H9 (cell line): ENCODE results near the gene NRXN3. TPM values are rescaled to one million over a fixed set of nuclear protein-coding genes. Genes with fewer than 3 reads are reported as not detected.

Source experiments
- DNase-seq: peaks from one replicate; pipeline ENCODE4 v3.0.0-alpha.2; 2017
- H2AFZ ChIP-seq: one replicate; pipeline ENCODE4 v1.6.1; 2013; ENCODE audit warnings: mild to moderate bottlenecking, low read length, control low read depth, moderate library complexity
- H2AK5ac ChIP-seq: 2 replicates; pipeline ENCODE4 v1.6.1; 2013; ENCODE audit warnings: low read length, control low read depth, mixed read lengths; ENCODE audit not compliant: insufficient read length
- H2BK120ac ChIP-seq: one replicate; pipeline ENCODE4 v1.6.1; 2013; ENCODE audit warnings: low read depth, mild to moderate bottlenecking, low read length, control low read depth, inconsistent platforms; ENCODE audit not compliant: poor library complexity, severe bottlenecking
- H2BK12ac ChIP-seq: 2 replicates; pipeline ENCODE4 v1.6.1; 2013; ENCODE audit warnings: low read length, control low read depth, mixed read lengths, low read depth; ENCODE audit not compliant: insufficient read length
- H2BK15ac ChIP-seq: 2 replicates; pipeline ENCODE4 v1.6.1; 2013; ENCODE audit warnings: low read depth, low read length, control low read depth
- H2BK20ac ChIP-seq: one replicate; pipeline ENCODE4 v1.6.1; 2013; ENCODE audit warnings: low read depth, mild to moderate bottlenecking, low read length, control low read depth, inconsistent platforms; ENCODE audit not compliant: poor library complexity, severe bottlenecking
- H2BK5ac ChIP-seq: 2 replicates; pipeline ENCODE4 v1.6.1; 2013; ENCODE audit warnings: low read length, control low read depth, mixed read lengths; ENCODE audit not compliant: insufficient read length
- H3K14ac ChIP-seq: 2 replicates; pipeline ENCODE4 v1.6.1; 2013; ENCODE audit warnings: low read length, control low read depth; ENCODE audit not compliant: insufficient read depth
- H3K18ac ChIP-seq: 2 replicates; pipeline ENCODE4 v1.6.1; 2013; ENCODE audit warnings: low read depth, mild to moderate bottlenecking, mixed read lengths, low read length, control low read depth; ENCODE audit not compliant: insufficient read length
- H3K23ac ChIP-seq: 2 replicates; pipeline ENCODE4 v1.6.1; 2013; ENCODE audit warnings: low read length, control low read depth, mixed read lengths, low read depth; ENCODE audit not compliant: insufficient read length
- H3K23me2 ChIP-seq: 2 replicates; pipeline ENCODE4 v1.6.1; 2013; ENCODE audit warnings: low read depth, mild to moderate bottlenecking, mixed read lengths, low read length, control low read depth; ENCODE audit not compliant: insufficient read length, poor library complexity, severe bottlenecking
- H3K27ac ChIP-seq: 2 replicates; pipeline ENCODE4 v1.5.1; 2013; ENCODE audit warnings: low read length, control low read depth, mixed read lengths, low read depth; ENCODE audit not compliant: insufficient read length
- H3K27me3 ChIP-seq: 2 replicates; pipeline ENCODE4 v1.6.1; 2013; ENCODE audit warnings: low read length, control low read depth, inconsistent platforms; ENCODE audit not compliant: insufficient read depth
- H3K4ac ChIP-seq: 2 replicates; pipeline ENCODE4 v1.6.1; 2013; ENCODE audit warnings: low read depth, mild to moderate bottlenecking, control low read depth, inconsistent platforms, low read length, moderate library complexity
- H3K4me1 ChIP-seq: 2 replicates; pipeline ENCODE4 v1.6.1; 2013; ENCODE audit warnings: low read length, control low read depth, inconsistent platforms; ENCODE audit not compliant: insufficient read depth
- H3K4me2 ChIP-seq: 2 replicates; pipeline ENCODE4 v1.6.1; 2013; ENCODE audit warnings: low read length, control low read depth, mixed read lengths; ENCODE audit not compliant: insufficient read length, insufficient read depth
- H3K56ac ChIP-seq: 2 replicates; pipeline ENCODE4 v1.6.1; 2013; ENCODE audit warnings: low read depth, mild to moderate bottlenecking, mixed read lengths, low read length, control low read depth; ENCODE audit not compliant: insufficient read length
- H3K79me1 ChIP-seq: 2 replicates; pipeline ENCODE4 v1.6.1; 2013; ENCODE audit warnings: low read depth, mild to moderate bottlenecking, moderate library complexity, low read length, control low read depth, inconsistent platforms; ENCODE audit not compliant: insufficient read depth, poor library complexity, severe bottlenecking
- H3K79me2 ChIP-seq: 2 replicates; pipeline ENCODE4 v1.6.1; 2013; ENCODE audit warnings: low read length, control low read depth, inconsistent platforms; ENCODE audit not compliant: insufficient read depth
- H3K9ac ChIP-seq: 2 replicates; pipeline ENCODE4 v1.6.1; 2013; ENCODE audit warnings: low read length, control low read depth, mixed read lengths; ENCODE audit not compliant: insufficient read length; ENCODE audit errors: extremely low read depth
- H3K9me3 ChIP-seq: one replicate; pipeline ENCODE4 v1.6.1; 2013; ENCODE audit warnings: low read depth, low read length, inconsistent platforms; ENCODE audit not compliant: control insufficient read depth
- H3T11ph ChIP-seq: one replicate; pipeline ENCODE4 v1.6.1; 2013; ENCODE audit warnings: mild to moderate bottlenecking, low read length, control low read depth, inconsistent platforms
- H4K20me1 ChIP-seq: one replicate; pipeline ENCODE4 v1.6.1; 2013; ENCODE audit not compliant: control insufficient read depth, insufficient read length, insufficient read depth
- H4K5ac ChIP-seq: 2 replicates; pipeline ENCODE4 v1.6.1; 2013; ENCODE audit warnings: low read depth, mild to moderate bottlenecking, mixed read lengths, low read length, control low read depth; ENCODE audit not compliant: insufficient read length
- H4K8ac ChIP-seq: replicated peaks from 2 replicates; pipeline ENCODE4 v1.6.1; 2013; ENCODE audit warnings: low read length, control low read depth, mixed read lengths, low read depth; ENCODE audit not compliant: insufficient read length
- H4K91ac ChIP-seq: 2 replicates; pipeline ENCODE4 v1.6.1; 2013; ENCODE audit warnings: low read depth, mild to moderate bottlenecking, moderate library complexity, mixed read lengths, low read length, control low read depth; ENCODE audit not compliant: insufficient read length
- H3K27ac Mint-ChIP-seq, 3 experiments: 2 replicates in 2 of 3; 3 replicates in 1 of 3; pipeline ENCODE4 v1.8.0; 2020 to 2021; ENCODE audit warnings: mixed read lengths in 3 of 3, mild to moderate bottlenecking in 1 of 3, moderate library complexity in 1 of 3
- H3K27me3 Mint-ChIP-seq: 2 replicates; pipeline ENCODE4 v1.8.0; 2021; ENCODE audit warnings: low read depth, mild to moderate bottlenecking, moderate library complexity, mixed read lengths
- H3K36me3 Mint-ChIP-seq, 3 experiments: 2 replicates in 2 of 3; 3 replicates in 1 of 3; pipeline ENCODE4 v1.8.0; 2020 to 2021; ENCODE audit warnings: low read depth in 3 of 3, mixed read lengths in 3 of 3; ENCODE audit not compliant: insufficient read depth in 1 of 3
- H3K4me1 Mint-ChIP-seq, 2 experiments: 2 replicates each; pipeline ENCODE4 v1.8.0; 2020; ENCODE audit warnings: mixed read lengths in 2 of 2
- H3K4me3 Mint-ChIP-seq, 2 experiments: 2 replicates in 1 of 2; 3 replicates in 1 of 2; pipeline ENCODE4 v1.8.0; 2020 to 2021; ENCODE audit warnings: mild to moderate bottlenecking in 2 of 2, mixed read lengths in 2 of 2, moderate library complexity in 1 of 2
- H3K9me3 Mint-ChIP-seq, 2 experiments: 2 replicates in 1 of 2; 3 replicates in 1 of 2; pipeline ENCODE4 v1.8.0; 2020; ENCODE audit warnings: mild to moderate bottlenecking in 2 of 2, mixed read lengths in 2 of 2, moderate library complexity in 1 of 2
- WGBS: extraction: QIAGEN DNeasy Blood & Tissue Kit; methylation state at CpG from one replicate; pipeline ENCODE4 v1.1.7; 2013; ENCODE audit warnings: missing lambda C conversion rate, low lambda C conversion rate, mixed read lengths; ENCODE audit not compliant: insufficient read length; ENCODE audit errors: extremely low coverage; 5-methylcytosine and 5-hydroxymethylcytosine counted together
- total RNA-seq: library from RNA; stranded (reverse); gene quantifications from 2 replicates; pipeline ENCODE4 v1.2.1, GENCODE V29; 2021
- TF ChIP-seq, protein P1 (sequence below): fragments of 200-600 bp; sonication (generic); conservative IDR thresholded peaks from 3 replicates; pipeline ENCODE4 v1.8.0; 2021; ENCODE audit warnings: antibody characterized with exemption, mild to moderate bottlenecking

Gene NRXN3
- total RNA-seq, 1 experiment from 2014 or later = 1.8 TPM

GRCh38 chr14:79376557-79376956 lies 1206.4 kb downstream of the NRXN3 start:
- Mint-ChIP-seq H3K4me3 (no peak overlapping the region), H3K27me3 (no peaks in the 10 kb centered on the region), H3K4me1 (peaks cover 70 to 71% of the 10 kb centered on the region in 2 experiments), H3K9me3 (no peaks in the 10 kb centered on the region), H3K36me3 (no peaks in the 10 kb centered on the region), H3K27ac (no peak overlapping the region)
- H3K79me2 ChIP-seq = no peaks in the 10 kb centered on the region
- no peak overlapping the region for H3K23ac ChIP-seq
- no peak overlapping the region for H2BK12ac ChIP-seq
- no peak overlapping the region for H2BK15ac ChIP-seq
- no peak overlapping the region for H4K91ac ChIP-seq
- no CpG with 5 or more reads among the region's 1 CpG for WGBS
- H3K9ac ChIP-seq = no peak overlapping the region
- H4K8ac ChIP-seq = no peak overlapping the region
- H3T11ph ChIP-seq = no peak overlapping the region
- H3K4me1 ChIP-seq = peaks cover 2% of the 10 kb centered on the region
- no peak overlapping the region for H3K4me2 ChIP-seq
- TF ChIP-seq, protein P1, sequence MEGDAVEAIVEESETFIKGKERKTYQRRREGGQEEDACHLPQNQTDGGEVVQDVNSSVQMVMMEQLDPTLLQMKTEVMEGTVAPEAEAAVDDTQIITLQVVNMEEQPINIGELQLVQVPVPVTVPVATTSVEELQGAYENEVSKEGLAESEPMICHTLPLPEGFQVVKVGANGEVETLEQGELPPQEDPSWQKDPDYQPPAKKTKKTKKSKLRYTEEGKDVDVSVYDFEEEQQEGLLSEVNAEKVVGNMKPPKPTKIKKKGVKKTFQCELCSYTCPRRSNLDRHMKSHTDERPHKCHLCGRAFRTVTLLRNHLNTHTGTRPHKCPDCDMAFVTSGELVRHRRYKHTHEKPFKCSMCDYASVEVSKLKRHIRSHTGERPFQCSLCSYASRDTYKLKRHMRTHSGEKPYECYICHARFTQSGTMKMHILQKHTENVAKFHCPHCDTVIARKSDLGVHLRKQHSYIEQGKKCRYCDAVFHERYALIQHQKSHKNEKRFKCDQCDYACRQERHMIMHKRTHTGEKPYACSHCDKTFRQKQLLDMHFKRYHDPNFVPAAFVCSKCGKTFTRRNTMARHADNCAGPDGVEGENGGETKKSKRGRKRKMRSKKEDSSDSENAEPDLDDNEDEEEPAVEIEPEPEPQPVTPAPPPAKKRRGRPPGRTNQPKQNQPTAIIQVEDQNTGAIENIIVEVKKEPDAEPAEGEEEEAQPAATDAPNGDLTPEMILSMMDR = no peak
- DNase-seq = no peak
- H4K5ac ChIP-seq = no peak overlapping the region
- H2BK120ac ChIP-seq = no peak overlapping the region
- no peaks in the 10 kb centered on the region for H3K27me3 ChIP-seq
- no peak overlapping the region for H2AK5ac ChIP-seq
- no peaks in the 10 kb centered on the region for H3K9me3 ChIP-seq
- no peak overlapping the region for H2BK5ac ChIP-seq
- H2BK20ac ChIP-seq = no peak overlapping the region
- no peak overlapping the region for H3K18ac ChIP-seq
- H4K20me1 ChIP-seq = no peaks in the 10 kb centered on the region
- H2AFZ ChIP-seq = no peak overlapping the region
- no peaks in the 10 kb centered on the region for H3K79me1 ChIP-seq
- H3K56ac ChIP-seq = no peak overlapping the region
- no peaks in the 10 kb centered on the region for H3K23me2 ChIP-seq
- H3K14ac ChIP-seq = no peak overlapping the region
- H3K27ac ChIP-seq = no peak overlapping the region
- no peak overlapping the region for H3K4ac ChIP-seq
